ENCODE measurements around the gene SREBF1. TPM values are rescaled to one million over a fixed set of nuclear protein-coding genes. Genes with fewer than 3 reads are reported as not detected.

The SREBF1 gene
- total RNA-seq, 1 experiment from 2014 or later = 52.0 TPM

GRCh38 chr17:17783825-17784656 is 52.7 kb downstream of the SREBF1 start:
- Histone ChIP-seq H3K4me3 (ENCODE audit: low read length) (peak overlapping the region; percentile 60), H3K4me1 (ENCODE audit: low read length) (peaks cover 80% of the 10 kb centered on the region), H3K36me3 (ENCODE audit: insufficient read depth, low read length) (no peaks in the 10 kb centered on the region), H3K27me3 (ENCODE audit: low read length) (no peaks in the 10 kb centered on the region), H3K79me2 (ENCODE audit: low read length) (peaks cover 55% of the 10 kb centered on the region), H4K20me1 (ENCODE audit: insufficient read depth, low read depth, low read length) (no peaks in the 10 kb centered on the region; the same call in 1 of the 2 replicates), H3K9ac (ENCODE audit: low read length) (peak overlapping the region; percentile 79), H3K9me3 (ENCODE audit: low read length) (no peaks in the 10 kb centered on the region), H3K27ac (ENCODE audit: low read length) (peak overlapping the region; percentile 100), H3K9me2 (replicated peaks; ENCODE audit: insufficient read depth, low read length) (no peaks in the 10 kb centered on the region), H3K4me2 (ENCODE audit: low read depth, low read length, poor library complexity, severe bottlenecking) (peak overlapping the region; percentile 73), H2AFZ (ENCODE audit: low read length) (no peak overlapping the region)
- DNase-seq = peak; percentile 96

GRCh38 chr17:17783116-17783824 is 53.5 kb downstream of the SREBF1 start:
- peak overlapping the region; percentile 79 for H3K9ac ChIP-seq (ENCODE audit: low read length)
- H3K27ac ChIP-seq (ENCODE audit: low read length) = peak overlapping the region; percentile 100
- H3K4me3 ChIP-seq (ENCODE audit: low read length) = peak overlapping the region; percentile 66
- peak overlapping the region; percentile 88 for H3K4me2 ChIP-seq (ENCODE audit: low read depth, low read length, poor library complexity, severe bottlenecking)
- H3K36me3 ChIP-seq (ENCODE audit: insufficient read depth, low read length) = no peaks in the 10 kb centered on the region
- DNase-seq = peak; percentile 98
- peaks cover 48% of the 10 kb centered on the region for H3K79me2 ChIP-seq (ENCODE audit: low read length)
- no peak overlapping the region for H2AFZ ChIP-seq (ENCODE audit: low read length)
- H4K20me1 ChIP-seq (ENCODE audit: insufficient read depth, low read depth, low read length) = no peaks in the 10 kb centered on the region; the same call in 1 of the 2 replicates
- H3K27me3 ChIP-seq (ENCODE audit: low read length) = no peaks in the 10 kb centered on the region
- peaks cover 82% of the 10 kb centered on the region for H3K4me1 ChIP-seq (ENCODE audit: low read length)
- no peaks in the 10 kb centered on the region for H3K9me3 ChIP-seq (ENCODE audit: low read length)
- no peaks in the 10 kb centered on the region for H3K9me2 ChIP-seq (replicated peaks; ENCODE audit: insufficient read depth, low read length)

- DNase-seq = peak; percentile 93
- Histone ChIP-seq H3K4me1 (ENCODE audit: low read length) (peaks cover 77% of the 10 kb centered on the region), H3K9me3 (ENCODE audit: low read length) (no peaks in the 10 kb centered on the region), H3K4me3 (ENCODE audit: low read length) (peak overlapping the region; percentile 66), H3K27me3 (ENCODE audit: low read length) (no peaks in the 10 kb centered on the region), H3K36me3 (ENCODE audit: insufficient read depth, low read length) (no peaks in the 10 kb centered on the region), H3K9me2 (replicated peaks; ENCODE audit: insufficient read depth, low read length) (no peaks in the 10 kb centered on the region), H3K79me2 (ENCODE audit: low read length) (peaks cover 48% of the 10 kb centered on the region), H3K4me2 (ENCODE audit: low read depth, low read length, poor library complexity, severe bottlenecking) (peak overlapping the region; percentile 88), H4K20me1 (ENCODE audit: insufficient read depth, low read depth, low read length) (no peaks in the 10 kb centered on the region), H3K27ac (ENCODE audit: low read length) (peak overlapping the region; percentile 100), H3K9ac (ENCODE audit: low read length) (peak overlapping the region; percentile 79), H2AFZ (ENCODE audit: low read length) (no peak overlapping the region)
These were observed 54.2 kb downstream of the SREBF1 start for GRCh38 chr17:17782523-17783115.

GRCh38 chr17:17781591-17782496 is 54.9 kb downstream of the SREBF1 start:
- Histone ChIP-seq H3K4me1 (ENCODE audit: low read length) (peaks cover 77% of the 10 kb centered on the region), H4K20me1 (ENCODE audit: insufficient read depth, low read depth, low read length) (no peaks in the 10 kb centered on the region), H3K9ac (ENCODE audit: low read length) (peak overlapping the region; percentile 79), H2AFZ (ENCODE audit: low read length) (no peak overlapping the region), H3K36me3 (ENCODE audit: insufficient read depth, low read length) (no peaks in the 10 kb centered on the region), H3K9me2 (replicated peaks; ENCODE audit: insufficient read depth, low read length) (no peaks in the 10 kb centered on the region), H3K79me2 (ENCODE audit: low read length) (peaks cover 47% of the 10 kb centered on the region), H3K27ac (ENCODE audit: low read length) (peak overlapping the region; percentile 100), H3K9me3 (ENCODE audit: low read length) (no peaks in the 10 kb centered on the region), H3K4me3 (ENCODE audit: low read length) (peak overlapping the region; percentile 66), H3K27me3 (ENCODE audit: low read length) (no peaks in the 10 kb centered on the region), H3K4me2 (ENCODE audit: low read depth, low read length, poor library complexity, severe bottlenecking) (peak overlapping the region; percentile 88)
- peak; percentile 84 for DNase-seq

GRCh38 chr17:17780922-17781590 is 55.7 kb downstream of the SREBF1 start:
- Histone ChIP-seq H3K79me2 (ENCODE audit: low read length) (peaks cover 42% of the 10 kb centered on the region), H2AFZ (ENCODE audit: low read length) (no peak overlapping the region), H3K4me3 (ENCODE audit: low read length) (peak overlapping the region; percentile 66), H3K36me3 (ENCODE audit: insufficient read depth, low read length) (no peaks in the 10 kb centered on the region), H4K20me1 (ENCODE audit: insufficient read depth, low read depth, low read length) (no peaks in the 10 kb centered on the region), H3K27me3 (ENCODE audit: low read length) (no peaks in the 10 kb centered on the region), H3K9me2 (replicated peaks; ENCODE audit: insufficient read depth, low read length) (no peaks in the 10 kb centered on the region), H3K27ac (ENCODE audit: low read length) (peak overlapping the region; percentile 100), H3K4me1 (ENCODE audit: low read length) (peaks cover 77% of the 10 kb centered on the region), H3K9me3 (ENCODE audit: low read length) (no peaks in the 10 kb centered on the region), H3K9ac (ENCODE audit: low read length) (peak overlapping the region; percentile 79), H3K4me2 (ENCODE audit: low read depth, low read length, poor library complexity, severe bottlenecking) (peak overlapping the region; percentile 88)
- DNase-seq = peak; percentile 80

- Histone ChIP-seq H3K36me3 (ENCODE audit: insufficient read depth, low read length) (no peaks in the 10 kb centered on the region), H3K27me3 (ENCODE audit: low read length) (no peaks in the 10 kb centered on the region), H3K9ac (ENCODE audit: low read length) (no peak overlapping the region), H3K4me2 (ENCODE audit: low read depth, low read length, poor library complexity, severe bottlenecking) (no peak overlapping the region), H3K79me2 (ENCODE audit: low read length) (peaks cover 38% of the 10 kb centered on the region), H3K9me2 (replicated peaks; ENCODE audit: insufficient read depth, low read length) (no peaks in the 10 kb centered on the region), H3K4me3 (ENCODE audit: low read length) (no peak overlapping the region), H3K4me1 (ENCODE audit: low read length) (peaks cover 77% of the 10 kb centered on the region), H3K27ac (ENCODE audit: low read length) (peak overlapping the region; percentile 55), H4K20me1 (ENCODE audit: insufficient read depth, low read depth, low read length) (no peaks in the 10 kb centered on the region), H3K9me3 (ENCODE audit: low read length) (no peaks in the 10 kb centered on the region), H2AFZ (ENCODE audit: low read length) (no peak overlapping the region)
- no peak for DNase-seq
These were observed 57.7 kb downstream of the SREBF1 start for GRCh38 chr17:17779015-17779611.

All from Karpas-422 (cell line).